Suprapubic skin (tissue), 4 donors: Measurements from ENCODE around the gene COPS7B. TPM values are rescaled to one million over a fixed set of nuclear protein-coding genes. Genes with fewer than 3 reads are reported as not detected.

Source experiments
- DNase-seq, 2 donors: peaks; one replicate each; pipeline ENCODE4 v3.0.0-alpha.2; 2019; ENCODE audit warnings: low spot score in 2 of 2
- H3K27ac ChIP-seq: fragments of 200-600 bp; sonication (generic); one replicate; pipeline ENCODE4 v1.5.1; 2019
- H3K27me3 ChIP-seq: fragments of 200-600 bp; sonication (generic); one replicate; pipeline ENCODE4 v1.5.1; 2019
- H3K36me3 ChIP-seq: fragments of 200-600 bp; sonication (generic); one replicate; pipeline ENCODE4 v1.5.1; 2019
- H3K4me1 ChIP-seq: fragments of 200-600 bp; sonication (generic); one replicate; pipeline ENCODE4 v1.5.1; 2019
- H3K4me3 ChIP-seq: fragments of 200-600 bp; sonication (generic); one replicate; pipeline ENCODE4 v1.5.1; 2019; ENCODE audit warnings: mild to moderate bottlenecking
- H3K9me3 ChIP-seq: fragments of 200-600 bp; sonication (generic); one replicate; pipeline ENCODE4 v1.5.1; 2019
- CTCF ChIP-seq, 2 donors: fragments of 200-600 bp in 1 of 2; fragments of 450-650 bp in 1 of 2; sonication (generic) in 1 of 2; IDR thresholded peaks; one replicate each; pipeline ENCODE4 v1.5.1; 2016 to 2019; ENCODE audit warnings: antibody characterized with exemption in 2 of 2, mild to moderate bottlenecking in 1 of 2, moderate library complexity in 1 of 2
- EP300 ChIP-seq: sonication (generic); formaldehyde crosslinking; IDR thresholded peaks from one replicate; pipeline ENCODE4 v1.6.1; 2017; ENCODE audit warnings: antibody characterized with exemption
- POLR2A ChIP-seq, 2 donors: fragments of 450-650 bp; IDR thresholded peaks; one replicate each; pipeline ENCODE4 v1.6.1; 2017; ENCODE audit warnings: antibody characterized with exemption in 2 of 2, mild to moderate bottlenecking in 2 of 2, moderate library complexity in 2 of 2
- POLR2AphosphoS5 ChIP-seq, 3 donors: sonication (generic); formaldehyde crosslinking; IDR thresholded peaks; one replicate each; pipeline ENCODE4 v1.6.1; 2017; ENCODE audit warnings: antibody characterized with exemption in 3 of 3
- WGBS: methylation state at CpG from one replicate; pipeline ENCODE4 v1.1.5; 2018; 5-methylcytosine and 5-hydroxymethylcytosine counted together
- total RNA-seq, 4 donors: library from RNA; depleted of rRNA; stranded (reverse); fragments of >200 nt; gene quantifications; one replicate each; pipeline ENCODE4 v1.1.0, GENCODE V29; 2016

Gene COPS7B
- total RNA-seq, 4 donors from 2014 or later = 15.4 to 79.9 (median 33.6) TPM

- H3K4me3 ChIP-seq = no peak overlapping the region
- no peak for TF ChIP-seq POLR2AphosphoS5 (IDR thresholded peaks at IDR 0.05)
- no peak for TF ChIP-seq POLR2A (IDR thresholded peaks at IDR 0.05)
- no peak for TF ChIP-seq CTCF (IDR thresholded peaks at IDR 0.05)
- TF ChIP-seq EP300 = no peak
- H3K27me3 ChIP-seq = no peaks in the 10 kb centered on the region
- no peaks in the 10 kb centered on the region for H3K4me1 ChIP-seq
- H3K9me3 ChIP-seq = no peaks in the 10 kb centered on the region
- H3K27ac ChIP-seq = no peak overlapping the region
- DNase-seq = no peak
- H3K36me3 ChIP-seq = no peaks in the 10 kb centered on the region
- WGBS = 80% methylated on average over 10 of the region's 10 CpGs
These were observed 66.9 kb downstream of the COPS7B start for GRCh38 chr2:231853105-231853504.

- DNase-seq = no peak
- 51% methylated on average over 9 of the region's 9 CpGs for WGBS
- H3K4me3 ChIP-seq = no peak overlapping the region
These were observed 68.4 kb downstream of the COPS7B start for GRCh38 chr2:231854616-231855125.

GRCh38 chr2:231856959-231857358, 70.7 kb downstream of the COPS7B start:
- WGBS = 64% methylated on average over 6 of the region's 6 CpGs
- Histone ChIP-seq H3K4me3 (no peak overlapping the region), H3K9me3 (no peaks in the 10 kb centered on the region), H3K4me1 (no peaks in the 10 kb centered on the region), H3K27me3 (peaks cover 8% of the 10 kb centered on the region), H3K36me3 (no peaks in the 10 kb centered on the region), H3K27ac (no peak overlapping the region)
- TF ChIP-seq EP300 (no peak), POLR2AphosphoS5 (IDR thresholded peaks at IDR 0.05) (no peak), POLR2A (IDR thresholded peaks at IDR 0.05) (no peak), CTCF (IDR thresholded peaks at IDR 0.05) (no peak)
- no peak for DNase-seq

More at GRCh38 chr2:231854616-231855125, 68.4 kb downstream of the COPS7B start:
- Histone ChIP-seq H3K27me3 (no peaks in the 10 kb centered on the region), H3K36me3 (no peaks in the 10 kb centered on the region), H3K4me1 (no peaks in the 10 kb centered on the region), H3K9me3 (no peaks in the 10 kb centered on the region), H3K27ac (no peak overlapping the region)
- TF ChIP-seq CTCF (IDR thresholded peaks at IDR 0.05) (no peak), EP300 (no peak), POLR2AphosphoS5 (IDR thresholded peaks at IDR 0.05) (no peak), POLR2A (IDR thresholded peaks at IDR 0.05) (no peak)

Other genes with a start within 250 kb of the COPS7B start
- gene TEX44, start 193.6 kb upstream of the COPS7B start, total RNA-seq = not detected
- 1,000 to 10,000 TPM in 3 of 4 donors, 100 to 1,000 TPM in 1; 781 to 1,090 (median 1,063) TPM for gene PTMA, start 77.9 kb upstream of the COPS7B start, total RNA-seq
- 10 to 100 TPM; 14.6 to 23.7 (median 22.2) TPM for gene PDE6D, start 5.2 kb upstream of the COPS7B start, total RNA-seq
- not detected for gene NPPC, start 140.0 kb downstream of the COPS7B start, total RNA-seq
- gene DIS3L2, start 175.3 kb downstream of the COPS7B start, total RNA-seq = 100 to 1,000 TPM in 1 of 4 donors, 10 to 100 TPM in 3; 40.6 to 105 (median 43.9) TPM